GM10248 (cell line): ENCODE measurements around the gene SHANK3.

Experiments used
- CTCF ChIA-PET: fragments of 300-600 bp; sonication (Branson Sonifier 250); formaldehyde crosslinking; extraction: SDS; loops from one replicate; lab custom pipeline; 2021; ENCODE audit warnings: antibody characterized with exemption; lab: Yijun Ruan, JAX
- POLR2A ChIA-PET: fragments of 350-650 bp; sonication (Branson Sonifier 250); formaldehyde crosslinking; extraction: SDS; loops from one replicate; lab custom pipeline; 2020; ENCODE audit warnings: antibody characterized with exemption; lab: Yijun Ruan, JAX
- DNase-seq: peaks from one replicate; pipeline ENCODE4 v3.0.0; 2012; ENCODE audit errors: extremely low spot score
- CTCF ChIP-seq: IDR thresholded peaks from 2 replicates; pipeline ENCODE4 v1.5.1; 2012; ENCODE audit warnings: mild to moderate bottlenecking, low read depth; ENCODE audit errors: extremely low read depth, missing control alignments, control extremely low read depth

The SHANK3 gene

DNA sequence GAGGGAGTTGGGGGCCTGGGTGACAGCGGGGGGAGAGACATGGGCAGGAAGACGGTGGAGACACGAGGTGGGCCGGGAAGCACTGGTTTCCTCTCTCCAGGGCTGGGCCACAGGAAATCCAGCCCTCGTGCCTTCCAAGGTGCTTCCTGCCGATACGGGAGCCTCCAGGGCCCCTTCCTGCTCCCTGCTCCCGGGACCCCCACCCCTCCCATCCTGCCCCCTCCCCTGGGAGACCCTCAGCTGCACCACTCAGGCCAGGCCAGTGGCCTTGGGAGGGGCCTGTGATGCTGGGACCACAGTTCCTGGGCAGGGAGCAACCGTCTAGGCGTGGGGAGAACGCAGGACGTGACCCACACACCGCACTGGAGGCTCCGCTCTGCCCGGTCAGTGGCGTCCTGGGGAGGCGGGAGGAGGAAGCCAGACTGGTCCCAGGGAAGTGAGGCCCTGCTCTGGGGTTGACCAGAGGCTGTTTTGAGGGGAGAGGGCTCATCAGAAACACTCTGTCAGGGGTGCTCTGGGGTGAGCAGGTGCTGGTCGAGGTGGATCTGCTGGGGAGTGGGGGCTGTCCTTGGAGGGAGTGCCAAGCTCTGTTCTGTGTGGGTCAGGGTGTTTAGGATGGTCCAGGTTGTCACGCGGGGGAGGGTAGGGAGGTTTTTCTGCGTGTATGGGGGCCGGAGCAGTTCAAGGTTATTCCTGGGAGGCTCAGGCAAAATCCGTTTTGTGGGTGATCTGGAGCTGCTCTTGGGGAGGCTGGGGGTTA is at the start of gene SHANK3:
Gene SHANK3 (plus strand): TSS at position 353 of the 760 bp plus-strand sequence.
- peak; percentile 43 for DNase-seq
- POLR2A ChIA-PET: no interaction called here
- CTCF ChIA-PET: interaction anchor here (1.0 kb wide), 1 partner anchor 52 kb away, joined by 3 read pairs; no protein-coding TSS in a partner anchor
- no peak for TF ChIP-seq CTCF

- no peak for TF ChIP-seq CTCF
- CTCF ChIA-PET: no interaction called here
- POLR2A ChIA-PET: no interaction called here
- no peak for DNase-seq
Measured at GRCh38 chr22:50624347-50625130, 48.1 kb upstream of the SHANK3 start.

GRCh38 chr22:50625131-50625567 is 47.5 kb upstream of the SHANK3 start:
- ChIA-PET CTCF (no interaction called here), POLR2A (no interaction called here)
- no peak for TF ChIP-seq CTCF
- DNase-seq: no peak

- TF ChIP-seq CTCF: no peak
- POLR2A ChIA-PET: interaction anchor here (0.6 kb wide), 1 partner anchor 275 kb away, joined by 4 read pairs; no protein-coding TSS in a partner anchor
- no peak for DNase-seq
- CTCF ChIA-PET: interaction anchor here (1.1 kb wide), 1 partner anchor 62 kb away, joined by 3 read pairs; no protein-coding TSS in a partner anchor
Measured at GRCh38 chr22:50625568-50626313, 46.9 kb upstream of the SHANK3 start.

GRCh38 chr22:50626314-50626849 is 46.2 kb upstream of the SHANK3 start:
- no peak for TF ChIP-seq CTCF
- ChIA-PET CTCF (interaction anchor here (1.1 kb wide), 1 partner anchor 63 kb away, joined by 3 read pairs; no protein-coding TSS in a partner anchor), POLR2A (interaction anchor here (0.6 kb wide), 1 partner anchor 276 kb away, joined by 4 read pairs; no protein-coding TSS in a partner anchor)
- DNase-seq: no peak
